SK-N-MC (cell line): ENCODE results near the gene GRIK3.

Experiments
- DNase-seq: peaks from one replicate; pipeline ENCODE4 v3.0.0-alpha.2; 2011; ENCODE audit warnings: low read depth, low spot score
- H3K27ac ChIP-seq: fragments of 200-600 bp; sonication (generic); 2 replicates; pipeline ENCODE4 v1.5.1; 2016; ENCODE audit warnings: mixed run types
- H3K36me3 ChIP-seq: fragments of 200-600 bp; sonication (generic); 2 replicates; pipeline ENCODE4 v1.6.1; 2017; ENCODE audit warnings: antibody characterized with exemption, low read length, mixed read lengths; ENCODE audit not compliant: insufficient read depth
- H3K4me3 ChIP-seq: fragments of 200-600 bp; sonication (generic); 2 replicates; pipeline ENCODE4 v1.5.1; 2016
- H3K9ac ChIP-seq: fragments of 200-600 bp; sonication (generic); 2 replicates; pipeline ENCODE4 v1.8.0; 2017; ENCODE audit warnings: mixed run types, mixed read lengths; ENCODE audit not compliant: insufficient read length
- H3K9me3 ChIP-seq: fragments of 200-600 bp; sonication (generic); 2 replicates; pipeline ENCODE4 v1.6.1; 2017; ENCODE audit warnings: low read depth, mild to moderate bottlenecking, antibody characterized with exemption, low read length, moderate library complexity, mixed read lengths
- EZH2 ChIP-seq: fragments of 200-600 bp; sonication (generic); IDR thresholded peaks from one replicate; pipeline ENCODE4 v1.6.1; 2017; ENCODE audit warnings: antibody characterized with exemption
- FOXP2 ChIP-seq: optimal IDR thresholded peaks from 2 replicates; pipeline ENCODE3; 2011; ENCODE audit warnings: mild to moderate bottlenecking, moderate library complexity; ENCODE audit not compliant: insufficient read depth; ENCODE audit errors: extremely low read length, control extremely low read depth
- POLR2AphosphoS5 ChIP-seq: IDR thresholded peaks from 2 replicates; pipeline ENCODE4 v1.6.1; 2012; ENCODE audit warnings: mild to moderate bottlenecking, low read depth, low read length, borderline replicate concordance

Gene GRIK3

GRCh38 chr1:36865602-36865900 lies 168.8 kb downstream of the GRIK3 start:
- Histone ChIP-seq H3K9ac (no peak overlapping the region), H3K4me3 (no peak overlapping the region), H3K27ac (0 out of 2 replicates have a peak overlapping the region, but pooled peaks have one; percentile 13), H3K9me3 (no peaks in the 10 kb centered on the region), H3K36me3 (peaks cover 21% of the 10 kb centered on the region; the same call in 1 of the 2 replicates)
- no peak for TF ChIP-seq EZH2
- no peak for TF ChIP-seq POLR2AphosphoS5
- TF ChIP-seq FOXP2 = no peak
- no peak for DNase-seq

- no peak for DNase-seq
- Histone ChIP-seq H3K27ac (0 out of 2 replicates have a peak overlapping the region, but pooled peaks have one; percentile 13), H3K4me3 (no peak overlapping the region), H3K36me3 (peaks cover 20% of the 10 kb centered on the region; the same call in 1 of the 2 replicates), H3K9me3 (no peaks in the 10 kb centered on the region), H3K9ac (no peak overlapping the region)
- TF ChIP-seq EZH2 = no peak
- TF ChIP-seq POLR2AphosphoS5 = no peak
- no peak for TF ChIP-seq FOXP2
Measured at GRCh38 chr1:36864823-36865601, 169.3 kb downstream of the GRIK3 start.

GRCh38 chr1:36864182-36864822 lies 170.0 kb downstream of the GRIK3 start:
- Histone ChIP-seq H3K27ac (no peak overlapping the region), H3K9ac (no peak overlapping the region), H3K4me3 (no peak overlapping the region), H3K36me3 (peaks cover 13% of the 10 kb centered on the region; the same call in 1 of the 2 replicates), H3K9me3 (no peaks in the 10 kb centered on the region)
- no peak for DNase-seq
- TF ChIP-seq FOXP2 (no peak), EZH2 (no peak), POLR2AphosphoS5 (no peak)

GRCh38 chr1:36863500-36863899 lies 170.8 kb downstream of the GRIK3 start:
- no peak for DNase-seq
- Histone ChIP-seq H3K36me3 (peaks cover 13% of the 10 kb centered on the region), H3K4me3 (no peak overlapping the region), H3K9me3 (no peaks in the 10 kb centered on the region), H3K27ac (no peak overlapping the region), H3K9ac (no peak overlapping the region)
- TF ChIP-seq POLR2AphosphoS5 (no peak), EZH2 (no peak), FOXP2 (no peak)

- H3K4me3 ChIP-seq = no peak overlapping the region
- TF ChIP-seq EZH2 (no peak), POLR2AphosphoS5 (no peak)
- no peak overlapping the region for H3K9ac ChIP-seq
- peaks cover 17% of the 10 kb centered on the region for H3K36me3 ChIP-seq
- no peaks in the 10 kb centered on the region for H3K9me3 ChIP-seq
- H3K27ac ChIP-seq = no peak overlapping the region
- DNase-seq = no peak
Measured at GRCh38 chr1:36863061-36863460, 171.3 kb downstream of the GRIK3 start.

GRCh38 chr1:36861375-36861774 lies 172.9 kb downstream of the GRIK3 start:
- H3K36me3 ChIP-seq = peaks cover 17% of the 10 kb centered on the region
- no peaks in the 10 kb centered on the region for H3K9me3 ChIP-seq
- TF ChIP-seq FOXP2 (no peak), EZH2 (no peak), POLR2AphosphoS5 (no peak)
- DNase-seq = no peak
- H3K9ac ChIP-seq = no peak overlapping the region
- no peak overlapping the region for H3K4me3 ChIP-seq
- H3K27ac ChIP-seq = no peak overlapping the region

GRCh38 chr1:36859926-36860325 lies 174.4 kb downstream of the GRIK3 start:
- no peak overlapping the region for H3K27ac ChIP-seq
- H3K9me3 ChIP-seq = no peaks in the 10 kb centered on the region
- DNase-seq = no peak
- no peak overlapping the region for H3K4me3 ChIP-seq
- no peak overlapping the region for H3K9ac ChIP-seq
- peaks cover 17% of the 10 kb centered on the region for H3K36me3 ChIP-seq
- TF ChIP-seq EZH2 = no peak
- TF ChIP-seq FOXP2 = no peak
- no peak for TF ChIP-seq POLR2AphosphoS5

- Histone ChIP-seq H3K27ac (no peak overlapping the region), H3K9me3 (no peaks in the 10 kb centered on the region), H3K4me3 (no peak overlapping the region), H3K9ac (no peak overlapping the region), H3K36me3 (peaks cover 20% of the 10 kb centered on the region)
- no peak for DNase-seq
- TF ChIP-seq POLR2AphosphoS5 (no peak), EZH2 (no peak), FOXP2 (no peak)
Measured at GRCh38 chr1:36858981-36859380, 175.3 kb downstream of the GRIK3 start.
